AG08395 (cell line): ENCODE results near the gene RPL23.
A peak's percentile ranks its signal among the peaks of the same experiment; 100 is the strongest.

Experiments used
- DNase-seq: peaks from one replicate; pipeline ENCODE4 v3.0.0; 2012; ENCODE audit warnings: mixed read lengths, low spot score

The RPL23 gene

GRCh38 chr17:38853292-38854219, at the start of gene RPL23:
Gene RPL23, minus strand, starts transcription at chr17:38853721. Its CDS starts 11 bp downstream, at chr17:38853710.
- peak; percentile 94 for DNase-seq

- DNase-seq = peak; percentile 98
Observed at GRCh38 chr17:38900978-38901656, 47.6 kb upstream of the RPL23 start.

- DNase-seq = no peak
Observed at GRCh38 chr17:38899421-38899820, 45.9 kb upstream of the RPL23 start.

- no peak for DNase-seq
Observed at GRCh38 chr17:38898812-38899348, 45.4 kb upstream of the RPL23 start.

GRCh38 chr17:38898291-38898679, 44.8 kb upstream of the RPL23 start:
- no peak for DNase-seq

GRCh38 chr17:38897671-38898290, 44.3 kb upstream of the RPL23 start:
- no peak for DNase-seq

GRCh38 chr17:38897176-38897575, 43.7 kb upstream of the RPL23 start:
- no peak for DNase-seq

- DNase-seq = no peak
Observed at GRCh38 chr17:38896346-38896954, 42.9 kb upstream of the RPL23 start.

- no peak for DNase-seq
Observed at GRCh38 chr17:38894276-38894675, 40.8 kb upstream of the RPL23 start.

GRCh38 chr17:38893607-38894006, 40.1 kb upstream of the RPL23 start:
- no peak for DNase-seq

- DNase-seq = no peak
Observed at GRCh38 chr17:38893113-38893512, 39.6 kb upstream of the RPL23 start.

- DNase-seq = no peak
Observed at GRCh38 chr17:38892620-38893019, 39.1 kb upstream of the RPL23 start.

GRCh38 chr17:38892083-38892482, 38.6 kb upstream of the RPL23 start:
- DNase-seq = no peak

- DNase-seq = no peak
Observed at GRCh38 chr17:38891441-38891840, 37.9 kb upstream of the RPL23 start.

- DNase-seq = no peak
Observed at GRCh38 chr17:38890410-38890746, 36.9 kb upstream of the RPL23 start.

- no peak for DNase-seq
Observed at GRCh38 chr17:38889745-38890409, 36.4 kb upstream of the RPL23 start.

GRCh38 chr17:38888842-38889241, 35.3 kb upstream of the RPL23 start:
- no peak for DNase-seq

GRCh38 chr17:38886643-38887010, 33.1 kb upstream of the RPL23 start:
- DNase-seq = no peak

- no peak for DNase-seq
Observed at GRCh38 chr17:38885728-38886642, 32.5 kb upstream of the RPL23 start.

- no peak for DNase-seq
Observed at GRCh38 chr17:38885044-38885727, 31.7 kb upstream of the RPL23 start.
